ENCODE measurements around the gene KCNQ5. TPM values are rescaled to one million over a fixed set of nuclear protein-coding genes. Genes with fewer than 3 reads are reported as not detected.

KCNQ5 gene
- total and polyA plus RNA-seq, 2 of the 8 experiments (the other 6 are each of a cell fraction or from before 2014, with no cell fraction given) = 0.83 to 1.2 TPM

DNA sequence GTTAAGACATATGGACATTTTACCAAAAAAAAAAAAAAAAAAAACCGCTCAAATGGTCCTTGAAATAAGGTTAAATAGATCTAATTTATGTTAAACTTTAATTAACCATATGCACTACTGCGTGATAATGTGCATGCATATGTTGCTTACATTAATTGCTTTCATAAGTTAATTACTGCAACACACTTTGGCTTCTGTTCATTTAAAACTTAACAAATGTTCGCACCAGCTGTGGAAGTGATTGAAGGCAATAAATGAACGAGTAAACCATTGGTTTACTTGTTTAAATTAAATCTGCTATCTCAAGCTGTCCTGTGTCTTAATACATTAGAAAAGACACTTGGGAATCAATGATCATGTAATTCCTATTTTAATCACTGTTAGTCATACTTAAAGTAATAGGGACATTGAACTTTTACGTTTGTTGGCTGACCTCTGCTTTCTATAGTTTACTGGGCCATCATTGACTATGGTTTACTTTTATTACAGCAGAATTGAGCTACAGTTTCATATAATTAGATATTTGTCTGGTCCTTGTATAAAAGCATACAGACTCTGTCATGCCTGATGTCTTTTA lies 308.8 kb downstream of the KCNQ5 start (continued):
- no peak for TF ChIP-seq POLR2AphosphoS5 (IDR thresholded peaks at IDR 0.05; ENCODE audit: low read depth, low read length)
- TF ChIP-seq CHD1 (IDR thresholded peaks at IDR 0.05; ENCODE audit: low read depth, low read length) = no peak
- TF ChIP-seq MAX (IDR thresholded peaks at IDR 0.05) = no peak

Data from H1 (cell line).